Kidney capillary endothelial cell (primary cell): ENCODE results near the gene ST7L.
"Not testable (repeated sequence)": the region's sequence is repeated elsewhere in the genome, so short reads cannot be mapped to it uniquely, and the experiment has no call there.

Experiments
- DNase-seq: peaks from one replicate; pipeline ENCODE4 v3.0.0-alpha.2; 2018; ENCODE audit warnings: low spot score

Gene ST7L

GRCh38 chr1:112618721-112619517 lies at the start of gene ST7L:
TSS of gene ST7L (minus strand) at chr1:112619141. CDS start at chr1:112619113, 28 bp downstream.
- peak; percentile 57 for DNase-seq

GRCh38 chr1:112666946-112667345 lies 48.0 kb upstream of the ST7L start:
- no peak for DNase-seq

- DNase-seq, result no peak
Measured at GRCh38 chr1:112665857-112666256, 46.9 kb upstream of the ST7L start.

GRCh38 chr1:112651205-112651604 lies 32.3 kb upstream of the ST7L start:
- no peak for DNase-seq

- no peak for DNase-seq
Measured at GRCh38 chr1:112646225-112646624, 27.3 kb upstream of the ST7L start.

- no peak for DNase-seq
Measured at GRCh38 chr1:112643080-112643479, 24.1 kb upstream of the ST7L start.

- not testable (repeated sequence) for DNase-seq
Measured at GRCh38 chr1:112640437-112640836, 21.5 kb upstream of the ST7L start.

- no peak for DNase-seq
Measured at GRCh38 chr1:112638110-112638428, 19.1 kb upstream of the ST7L start.

- DNase-seq, result no peak
Measured at GRCh38 chr1:112637254-112638109, 18.5 kb upstream of the ST7L start.

- peak; percentile 30 for DNase-seq
Measured at GRCh38 chr1:112636597-112637253, 17.8 kb upstream of the ST7L start.

- DNase-seq, result no peak
Measured at GRCh38 chr1:112636056-112636455, 17.1 kb upstream of the ST7L start.

GRCh38 chr1:112634367-112634766 lies 15.4 kb upstream of the ST7L start:
- DNase-seq, result no peak

- no peak for DNase-seq
Measured at GRCh38 chr1:112633628-112634027, 14.7 kb upstream of the ST7L start.

- no peak for DNase-seq
Measured at GRCh38 chr1:112629256-112629655, 10.3 kb upstream of the ST7L start.

- no peak for DNase-seq
Measured at GRCh38 chr1:112628516-112628915, 9.6 kb upstream of the ST7L start.

GRCh38 chr1:112626887-112627286 lies 7.9 kb upstream of the ST7L start:
- no peak for DNase-seq

GRCh38 chr1:112626193-112626592 lies 7.3 kb upstream of the ST7L start:
- DNase-seq, result no peak

- DNase-seq, result no peak
Measured at GRCh38 chr1:112625696-112626095, 6.8 kb upstream of the ST7L start.

- not testable (repeated sequence) for DNase-seq
Measured at GRCh38 chr1:112624493-112624892, 5.6 kb upstream of the ST7L start.

- no peak for DNase-seq
Measured at GRCh38 chr1:112620377-112620695, 1.4 kb upstream of the ST7L start.

GRCh38 chr1:112619518-112620376 lies 806 bp upstream of the ST7L start, which contains the start of gene CAPZA1:
TSS of gene CAPZA1 (plus strand) at chr1:112619832. CDS start at chr1:112619845, 13 bp downstream.
- DNase-seq, result peak; percentile 91
